Panc1 (cell line): ENCODE measurements around the gene RPRD1A. TPM values are rescaled to one million over a fixed set of nuclear protein-coding genes. Genes with fewer than 3 reads are reported as not detected.

Source experiments
- ATAC-seq: fragments of 200-7000 bp; cut with Tn5 transposase; 2 replicates; pipeline ENCODE4 v1.9.1; 2020; ENCODE audit warnings: mild to moderate bottlenecking, moderate library complexity
- BruUV-seq: library from RNA; stranded (reverse); fragments of 400-500 nt; replicated peaks from 2 replicates; lab custom pipeline; 2021; lab: Mats Ljungman, UMichigan
- CTCF ChIA-PET: fragments of 300-600 bp; sonication (Branson Sonifier 250); formaldehyde crosslinking; loops from one replicate; lab custom pipeline; 2022; ENCODE audit warnings: antibody characterized with exemption; lab: Charles Lee
- POLR2A ChIA-PET: fragments of 300-600 bp; sonication (Branson Sonifier 250); formaldehyde crosslinking; loops from one replicate; lab custom pipeline; 2022; ENCODE audit warnings: antibody characterized with exemption; lab: Charles Lee
- DNase-seq: peaks from one replicate; pipeline ENCODE4 v3.0.0-alpha.2; 2010; ENCODE audit warnings: low read depth, low spot score
- H3K27ac ChIP-seq: 2 replicates; pipeline ENCODE4 v1.5.1; 2011; ENCODE audit warnings: mild to moderate bottlenecking, low read length, inconsistent platforms
- H3K27me3 ChIP-seq: fragments of 200-500 bp; sonication (Bioruptor generic); 2 replicates; pipeline ENCODE4 v1.6.0; 2014; ENCODE audit warnings: low read length, inconsistent platforms; ENCODE audit not compliant: control insufficient read depth, insufficient read depth
- H3K36me3 ChIP-seq: fragments of 200-500 bp; sonication (Bioruptor generic); 2 replicates; pipeline ENCODE4 v1.5.1; 2014; ENCODE audit warnings: inconsistent platforms, mild to moderate bottlenecking, low read length, moderate library complexity; ENCODE audit not compliant: control insufficient read depth, insufficient read depth
- H3K4me1 ChIP-seq: 2 replicates; pipeline ENCODE4 v1.5.1; 2011; ENCODE audit warnings: inconsistent platforms, mild to moderate bottlenecking, low read length, moderate library complexity; ENCODE audit not compliant: control insufficient read depth, insufficient read depth
- H3K4me3 ChIP-seq, 2 experiments: 2 replicates each; pipeline ENCODE4 v1.5.1; 2011 to 2012; ENCODE audit warnings: low read depth in 2 of 2, low read length in 2 of 2, mild to moderate bottlenecking in 2 of 2, inconsistent platforms in 1 of 2, moderate library complexity in 1 of 2
- H3K9me3 ChIP-seq: fragments of 200-500 bp; sonication (Bioruptor generic); 2 replicates; pipeline ENCODE4 v1.5.1; 2014; ENCODE audit warnings: low read depth, mild to moderate bottlenecking, inconsistent platforms, low read length, moderate library complexity; ENCODE audit not compliant: control insufficient read depth, insufficient read depth
- CTCF ChIP-seq: fragments of 450-650 bp; IDR thresholded peaks from 2 replicates; pipeline ENCODE4 v1.5.1; 2017; ENCODE audit warnings: mild to moderate bottlenecking
- POLR2AphosphoS5 ChIP-seq: IDR thresholded peaks from 2 replicates; pipeline ENCODE4 v1.6.1; 2012; ENCODE audit warnings: mild to moderate bottlenecking, low read depth, low read length, moderate library complexity
- REST ChIP-seq, 2 experiments: IDR thresholded peaks; 2 replicates each; pipeline ENCODE4 v1.6.1; 2011 to 2012; ENCODE audit warnings: low read depth in 2 of 2, control low read depth in 1 of 2, low read length in 1 of 2, mild to moderate bottlenecking in 1 of 2, moderate library complexity in 1 of 2; ENCODE audit not compliant: insufficient read depth in 1 of 2
- SIN3A ChIP-seq: IDR thresholded peaks from 2 replicates; pipeline ENCODE4 v1.6.1; 2012; ENCODE audit warnings: low read depth, mild to moderate bottlenecking, low read length, moderate library complexity, borderline replicate concordance; ENCODE audit not compliant: insufficient read depth
- TCF7L2 ChIP-seq: IDR thresholded peaks from 2 replicates; pipeline ENCODE4 v1.6.1; 2011; ENCODE audit warnings: mild to moderate bottlenecking, low read depth, low read length, inconsistent platforms
- in situ Hi-C: cut with HindIII; loops from 2 replicates; pipeline ENCODE4 v1.10.0; 2016; ENCODE audit warnings: low sequenced_read_pairs, low pct_unique_long_range_greater_than_20kb
- intact Hi-C: fragments of 100-400 bp; cut with micrococcal nuclease; formaldehyde crosslinking; loops from one replicate; pipeline ENCODE4 v1.10.0; 2022; ENCODE audit not compliant: unreplicated experiment
- total RNA-seq: library from RNA; stranded (reverse); gene quantifications from one replicate; pipeline ENCODE4 v1.2.1, GENCODE V29; 2021; ENCODE audit not compliant: unreplicated experiment

Gene RPRD1A
- total RNA-seq, 1 experiment from 2014 or later, result 44.0 TPM

GRCh38 chr18:36114738-36115137 is 47.4 kb upstream of the RPRD1A start:
- Histone ChIP-seq H3K36me3 (peaks cover 9% of the 10 kb centered on the region), H3K27ac (no peak overlapping the region), H3K4me1 (no peaks in the 10 kb centered on the region), H3K4me3 (no peak overlapping the region), H3K27me3 (no peaks in the 10 kb centered on the region), H3K9me3 (no peaks in the 10 kb centered on the region)
- BruUV-seq, result no TSS peak
- ChIA-PET POLR2A (no interaction called here), CTCF (no interaction called here)
- TF ChIP-seq REST (IDR thresholded peaks at IDR 0.05; ENCODE audit: insufficient read depth in 1 of 2, low read depth in 2 of 2, low read length in 1 of 2) (no peak), POLR2AphosphoS5 (no peak), CTCF (no peak), SIN3A (no peak), TCF7L2 (no peak)
- in situ Hi-C loops (no loop called here), intact Hi-C loops (no loop called here)
- no peak for DNase-seq
- no peak for ATAC-seq

GRCh38 chr18:36114251-36114650 is 46.9 kb upstream of the RPRD1A start:
- TF ChIP-seq POLR2AphosphoS5, result no peak
- no peak for TF ChIP-seq CTCF
- no peak for TF ChIP-seq SIN3A
- TF ChIP-seq TCF7L2, result no peak
- no peak for TF ChIP-seq REST (IDR thresholded peaks at IDR 0.05; ENCODE audit: insufficient read depth in 1 of 2, low read depth in 2 of 2, low read length in 1 of 2)
- in situ Hi-C loops (no loop called here), intact Hi-C loops (no loop called here)
- DNase-seq (no peak), ATAC-seq (no peak)
- no peak overlapping the region for H3K4me3 ChIP-seq
- BruUV-seq, result no TSS peak
- ChIA-PET POLR2A (no interaction called here), CTCF (no interaction called here)
- no peaks in the 10 kb centered on the region for H3K4me1 ChIP-seq
- H3K36me3 ChIP-seq, result peaks cover 11% of the 10 kb centered on the region
- H3K27ac ChIP-seq, result no peak overlapping the region
- H3K9me3 ChIP-seq, result no peaks in the 10 kb centered on the region
- no peaks in the 10 kb centered on the region for H3K27me3 ChIP-seq
